HEK293T (cell line): Measurements from ENCODE around the gene ARHGAP22.

Source experiments
- CTCF ChIA-PET: fragments of 350-600 bp; formaldehyde crosslinking; extraction: SDS; loops from one replicate; lab custom pipeline; 2021; ENCODE audit warnings: antibody characterized with exemption, inconsistent platforms; lab: Yijun Ruan, JAX
- POLR2A ChIA-PET: fragments of 350-600 bp; formaldehyde crosslinking; extraction: SDS; loops from one replicate; lab custom pipeline; 2020; ENCODE audit warnings: antibody characterized with exemption, inconsistent platforms; lab: Yijun Ruan, JAX
- DNase-seq: peaks from one replicate; pipeline ENCODE4 v3.0.0; 2012; ENCODE audit warnings: mixed read lengths; ENCODE audit errors: extremely low spot score
- ARNT ChIP-seq: fragments of 450-650 bp; IDR thresholded peaks from 2 replicates; pipeline ENCODE4 v1.6.1; 2017; ENCODE audit warnings: mild to moderate bottlenecking
- BHLHE40 ChIP-seq: fragments of 450-650 bp; IDR thresholded peaks from 2 replicates; pipeline ENCODE4 v1.6.1; 2016; ENCODE audit warnings: mild to moderate bottlenecking, moderate library complexity, borderline replicate concordance
- CTBP1 ChIP-seq: fragments of 450-650 bp; IDR thresholded peaks from 2 replicates; pipeline ENCODE4 v1.6.1; 2016; ENCODE audit warnings: borderline replicate concordance
- ELF4 ChIP-seq: fragments of 450-650 bp; IDR thresholded peaks from 2 replicates; pipeline ENCODE4 v1.6.1; 2017; ENCODE audit warnings: antibody characterized with exemption
- FOXA1 ChIP-seq: fragments of 450-650 bp; IDR thresholded peaks from 2 replicates; pipeline ENCODE4 v1.6.1; 2016; ENCODE audit warnings: mild to moderate bottlenecking
- FOXK2 ChIP-seq: fragments of 450-650 bp; IDR thresholded peaks from 2 replicates; pipeline ENCODE4 v1.6.1; 2016; ENCODE audit warnings: mild to moderate bottlenecking
- FOXM1 ChIP-seq: fragments of 450-650 bp; IDR thresholded peaks from 2 replicates; pipeline ENCODE4 v1.6.1; 2017; ENCODE audit warnings: mild to moderate bottlenecking, borderline replicate concordance
- HDGF ChIP-seq: fragments of 450-650 bp; IDR thresholded peaks from 2 replicates; pipeline ENCODE4 v1.6.1; 2017; ENCODE audit warnings: antibody characterized with exemption, borderline replicate concordance
- L3MBTL2 ChIP-seq: fragments of 450-650 bp; conservative IDR thresholded peaks from 2 replicates; pipeline ENCODE4 v1.6.1; 2016; ENCODE audit warnings: mild to moderate bottlenecking
- LEF1 ChIP-seq: fragments of 450-650 bp; IDR thresholded peaks from 2 replicates; pipeline ENCODE4 v1.6.1; 2017; ENCODE audit warnings: mild to moderate bottlenecking, borderline replicate concordance
- NFRKB ChIP-seq: fragments of 450-650 bp; IDR thresholded peaks from 2 replicates; pipeline ENCODE4 v1.6.1; 2016; ENCODE audit warnings: mild to moderate bottlenecking, moderate library complexity
- SP1 ChIP-seq: fragments of 450-650 bp; IDR thresholded peaks from 2 replicates; pipeline ENCODE4 v1.6.1; 2017
- SUZ12 ChIP-seq: fragments of 450-650 bp; IDR thresholded peaks from 2 replicates; pipeline ENCODE4 v1.6.1; 2016; ENCODE audit warnings: mild to moderate bottlenecking
- TARDBP ChIP-seq: fragments of 450-650 bp; IDR thresholded peaks from 2 replicates; pipeline ENCODE4 v1.6.1; 2016
- ZNF384 ChIP-seq: fragments of 450-650 bp; IDR thresholded peaks from 2 replicates; pipeline ENCODE4 v1.6.1; 2016
- TF ChIP-seq, protein P1 (sequence below): fragments of 450-650 bp; IDR thresholded peaks from 2 replicates; pipeline ENCODE4 v1.6.1; 2016

ARHGAP22 gene

DNA sequence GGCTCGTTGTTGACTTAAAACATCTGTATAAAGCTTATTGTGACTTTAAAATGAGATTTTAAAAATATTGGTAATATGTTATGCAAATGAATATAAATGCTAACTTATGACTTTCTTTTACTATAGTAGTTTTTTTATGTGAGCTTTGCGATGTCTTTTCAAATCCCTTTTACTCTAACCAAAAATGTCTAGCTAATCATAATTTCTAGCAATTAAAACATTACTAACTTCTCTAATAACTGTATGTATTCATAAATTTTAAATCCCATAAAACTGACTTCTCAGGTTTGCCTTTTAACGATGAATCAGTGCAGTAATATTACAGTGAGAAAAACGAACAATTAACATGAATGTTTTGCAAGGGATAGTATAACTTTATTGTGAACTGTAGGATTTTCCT is 185.2 kb downstream of the ARHGAP22 start:
- CTCF ChIA-PET = no interaction called here
- no peak for DNase-seq
- POLR2A ChIA-PET = no interaction called here

DNA sequence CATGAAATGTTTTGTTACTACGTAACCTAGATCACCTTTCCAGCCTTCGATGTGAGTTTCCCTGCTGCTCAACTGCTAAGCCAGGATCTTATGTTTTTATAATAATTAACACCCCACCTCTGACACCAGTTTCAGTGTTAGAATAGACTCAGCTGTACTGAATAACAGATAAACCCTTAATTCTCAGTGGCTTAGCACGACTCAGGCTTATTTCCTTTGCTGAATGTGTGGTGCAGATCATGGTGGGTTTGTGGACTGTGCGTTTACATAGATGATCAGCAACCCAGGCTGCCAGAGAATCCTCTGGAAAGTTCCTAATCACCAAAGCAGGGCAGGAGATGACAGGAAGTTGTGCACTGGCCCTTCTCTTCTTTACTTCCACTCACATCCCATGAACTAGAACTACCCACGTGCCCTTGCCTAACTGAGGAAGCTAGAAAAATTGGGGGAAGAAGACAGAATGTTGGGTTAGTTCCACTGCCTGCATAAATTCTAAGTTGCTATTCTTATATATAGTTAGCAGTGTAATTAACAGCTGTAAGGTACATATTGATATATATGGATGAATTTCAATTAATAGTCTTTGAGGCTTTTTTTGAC is 186.6 kb downstream of the ARHGAP22 start:
- no peak for TF ChIP-seq TARDBP
- TF ChIP-seq FOXM1 = no peak
- no peak for TF ChIP-seq SP1
- no peak for TF ChIP-seq FOXA1
- no peak for TF ChIP-seq LEF1
- TF ChIP-seq FOXK2 = no peak
- no peak for TF ChIP-seq ZNF384
- DNase-seq = no peak
- POLR2A ChIA-PET = no interaction called here
- CTCF ChIA-PET = no interaction called here

More for the DNA sequence above, 185.2 kb downstream of the ARHGAP22 start:
- TF ChIP-seq FOXK2 (no peak), BHLHE40 (no peak), L3MBTL2 (no peak), NFRKB (no peak)

DNA sequence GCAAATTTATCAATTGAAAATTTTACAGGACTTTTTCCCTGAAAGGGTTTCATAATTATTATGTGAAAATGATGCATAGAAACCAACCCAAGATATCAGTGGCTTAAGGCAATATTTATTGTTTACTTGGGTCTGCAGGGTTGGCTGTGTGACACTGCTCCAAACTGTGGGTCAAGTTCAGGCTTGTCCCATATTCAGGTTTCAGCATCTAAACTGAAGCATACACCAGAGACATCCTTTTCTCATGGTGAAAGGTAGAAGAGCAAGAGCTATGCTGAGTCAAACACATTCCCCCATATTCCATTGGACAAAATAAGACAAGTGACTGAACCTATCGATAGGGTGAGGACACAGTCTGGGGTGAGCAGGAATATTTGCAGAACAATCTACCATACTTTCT is 187.5 kb downstream of the ARHGAP22 start:
- POLR2A ChIA-PET = no interaction called here
- DNase-seq = no peak
- CTCF ChIA-PET = no interaction called here
- no peak for TF ChIP-seq NFRKB
- TF ChIP-seq FOXK2 = no peak
- TF ChIP-seq SUZ12 = no peak
- TF ChIP-seq HDGF = no peak

DNA sequence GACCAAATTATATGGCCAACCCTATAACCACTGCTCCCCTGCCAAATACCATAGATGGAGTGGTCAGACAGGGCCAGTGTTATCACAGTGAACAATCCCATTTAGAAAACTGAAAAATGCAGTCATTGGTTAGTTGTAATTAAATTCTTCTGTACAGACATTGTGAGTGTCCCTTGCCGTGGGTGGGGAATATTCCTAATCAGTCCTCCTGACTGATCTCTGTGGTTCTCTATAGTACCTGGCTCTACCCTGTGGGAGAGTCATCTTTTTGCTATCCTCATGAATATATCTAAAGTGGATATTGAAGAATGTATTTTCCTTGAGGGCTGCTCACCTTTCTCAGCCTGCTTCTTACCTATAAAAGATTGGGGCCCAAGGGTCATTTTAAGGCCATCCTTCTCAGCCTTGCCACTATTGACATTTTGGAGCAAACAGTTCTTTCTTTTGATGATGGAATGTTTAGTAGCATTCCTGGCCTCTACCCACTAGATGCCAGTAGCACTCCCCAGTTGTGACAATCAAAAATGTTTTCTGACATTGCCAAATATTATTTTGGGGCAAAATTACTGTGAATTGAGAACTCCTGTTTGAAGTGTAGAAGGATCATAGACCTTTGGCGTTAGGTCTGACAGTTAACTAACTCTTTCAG is 188.2 kb downstream of the ARHGAP22 start:
- DNase-seq = no peak
- POLR2A ChIA-PET = no interaction called here
- CTCF ChIA-PET = no interaction called here

DNA sequence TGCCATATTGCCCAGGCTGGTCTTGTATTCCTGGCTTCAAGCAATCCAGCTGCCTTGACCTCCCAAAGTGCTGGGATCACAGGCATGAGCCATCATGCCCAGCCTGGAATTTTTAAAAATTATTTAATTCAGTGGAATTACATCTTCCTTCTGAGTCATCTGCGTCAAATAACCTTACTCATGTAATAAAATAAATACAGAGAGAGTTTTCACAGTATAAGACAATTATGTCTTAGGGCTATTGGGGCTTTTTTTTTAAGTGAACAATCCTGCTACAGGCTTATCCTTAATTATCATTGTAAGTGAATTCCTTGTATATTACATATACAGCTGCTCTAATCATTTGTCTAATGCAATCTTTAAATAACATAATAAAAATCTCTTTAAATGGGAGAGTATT is 190.1 kb downstream of the ARHGAP22 start:
- CTCF ChIA-PET = no interaction called here

More for the DNA sequence above, 188.2 kb downstream of the ARHGAP22 start:
- TF ChIP-seq ELF4 (no peak), HDGF (no peak), NFRKB (no peak), CTBP1 (no peak), FOXK2 (no peak), FOXM1 (no peak), ARNT (no peak), SP1 (no peak), SUZ12 (no peak), ZNF384 (no peak), L3MBTL2 (no peak), BHLHE40 (no peak), LEF1 (no peak), TARDBP (no peak)
- TF ChIP-seq, protein P1, sequence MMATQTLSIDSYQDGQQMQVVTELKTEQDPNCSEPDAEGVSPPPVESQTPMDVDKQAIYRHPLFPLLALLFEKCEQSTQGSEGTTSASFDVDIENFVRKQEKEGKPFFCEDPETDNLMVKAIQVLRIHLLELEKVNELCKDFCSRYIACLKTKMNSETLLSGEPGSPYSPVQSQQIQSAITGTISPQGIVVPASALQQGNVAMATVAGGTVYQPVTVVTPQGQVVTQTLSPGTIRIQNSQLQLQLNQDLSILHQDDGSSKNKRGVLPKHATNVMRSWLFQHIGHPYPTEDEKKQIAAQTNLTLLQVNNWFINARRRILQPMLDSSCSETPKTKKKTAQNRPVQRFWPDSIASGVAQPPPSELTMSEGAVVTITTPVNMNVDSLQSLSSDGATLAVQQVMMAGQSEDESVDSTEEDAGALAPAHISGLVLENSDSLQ = no peak

DNA sequence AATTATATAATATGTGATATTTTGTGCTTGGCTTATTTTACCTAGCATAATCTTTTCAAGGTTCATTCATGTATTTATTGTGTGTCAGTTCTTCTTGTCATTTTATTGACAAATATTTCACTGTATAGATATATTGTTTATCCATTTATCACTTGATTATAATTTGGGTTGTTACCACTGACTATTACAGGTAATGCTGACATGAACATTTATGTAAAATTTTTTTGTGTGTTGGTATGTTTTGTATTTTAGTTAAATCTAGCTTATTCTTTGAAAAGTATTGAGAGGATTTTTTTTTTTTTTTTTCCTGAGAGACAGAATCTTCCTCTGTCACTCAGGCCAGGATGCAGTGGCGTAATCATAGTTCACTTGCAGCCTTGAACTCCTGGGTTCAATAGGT is 190.7 kb downstream of the ARHGAP22 start:
- TF ChIP-seq TARDBP = no peak
- TF ChIP-seq ZNF384 = no peak
- TF ChIP-seq L3MBTL2 = no peak
- TF ChIP-seq HDGF = no peak
- no peak for TF ChIP-seq SUZ12
- TF ChIP-seq, protein P1 = no peak
- no peak for TF ChIP-seq FOXA1
- no peak for TF ChIP-seq BHLHE40
- DNase-seq = no peak
- POLR2A ChIA-PET = no interaction called here
- CTCF ChIA-PET = no interaction called here

More for the DNA sequence above, 190.1 kb downstream of the ARHGAP22 start:
- POLR2A ChIA-PET = no interaction called here
- no peak for TF ChIP-seq NFRKB
- no peak for TF ChIP-seq FOXM1
- no peak for TF ChIP-seq TARDBP
- no peak for TF ChIP-seq ELF4
- TF ChIP-seq BHLHE40 = no peak
- no peak for TF ChIP-seq ARNT
- no peak for TF ChIP-seq FOXK2
- TF ChIP-seq SUZ12 = no peak
- no peak for TF ChIP-seq FOXA1
- no peak for TF ChIP-seq SP1
- TF ChIP-seq, protein P1 = no peak
- no peak for TF ChIP-seq LEF1
- no peak for TF ChIP-seq CTBP1
- no peak for TF ChIP-seq L3MBTL2
- TF ChIP-seq ZNF384 = no peak
- no peak for TF ChIP-seq HDGF
- no peak for DNase-seq
